Measurements from ENCODE around the gene GFOD1.

- TF ChIP-seq CTCF (IDR thresholded peaks at IDR 0.05) (no peak), POLR2A (IDR thresholded peaks at IDR 0.05) (no peak)
Measured at GRCh38 chr6:13319891-13320564, 167.4 kb downstream of the GFOD1 start.

Measured in esophagus squamous epithelium (tissue), 4 donors.